GM23248 (cell line): ENCODE data around the gene TLR1.

Source experiments
- EZH2 ChIP-seq: fragments of 200-600 bp; sonication (generic); IDR thresholded peaks from 2 replicates; pipeline ENCODE4 v1.6.1; 2018; ENCODE audit warnings: antibody characterized with exemption, mild to moderate bottlenecking; ENCODE audit not compliant: insufficient read depth, poor library complexity, severe bottlenecking
- EZH2phosphoT487 ChIP-seq: fragments of 200-600 bp; sonication (generic); IDR thresholded peaks from 2 replicates; pipeline ENCODE4 v1.6.1; 2018; ENCODE audit warnings: antibody characterized with exemption, moderate library complexity, mild to moderate bottlenecking, low read depth; ENCODE audit not compliant: insufficient read depth

DNA sequence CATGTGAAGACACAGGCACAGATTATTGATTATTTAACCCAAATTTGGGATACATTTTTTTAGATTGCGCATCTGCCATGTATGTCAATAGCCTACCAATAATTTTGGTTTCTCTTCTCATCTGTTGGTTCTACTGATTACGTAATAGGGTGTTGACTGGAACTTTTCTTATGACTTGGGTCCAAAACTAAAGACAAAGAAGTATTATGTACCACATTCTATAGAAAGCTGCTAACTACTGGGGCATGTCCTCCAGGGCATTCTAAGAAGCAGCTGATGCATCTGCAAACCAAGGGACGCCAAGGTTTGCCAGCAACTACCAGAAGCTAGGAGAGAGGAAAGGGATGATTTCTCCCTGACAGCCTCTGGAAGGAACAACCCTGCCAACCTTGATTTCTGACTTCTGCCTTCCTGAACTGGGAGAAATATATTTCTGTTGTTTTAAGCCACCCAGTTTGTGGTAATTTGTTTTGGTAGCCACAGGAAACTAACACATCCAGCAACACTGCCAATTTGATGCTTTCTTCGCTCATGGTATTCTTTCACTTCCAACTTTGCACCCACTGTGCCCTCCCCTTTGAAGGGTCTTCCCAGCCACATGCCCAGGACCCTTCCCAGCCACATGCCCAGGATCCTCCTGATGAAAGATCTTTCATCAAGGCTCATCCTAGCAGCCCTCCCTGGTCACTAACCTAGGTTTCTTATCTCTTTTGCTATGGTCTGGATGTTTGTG, 15.9 kb upstream of the TLR1 start:
- TF ChIP-seq EZH2phosphoT487 (no peak), EZH2 (no peak)
